Motor neuron (in vitro differentiated cells): Measurements from ENCODE around the gene ZMYND19. TPM values are rescaled to one million over a fixed set of nuclear protein-coding genes. Genes with fewer than 3 reads are reported as not detected.

Experiments used
- ATAC-seq, 8 experiments: fragments of 200-7000 bp; cut with Tn5 transposase; replicated peaks in 6 of 8; 2 replicates each; pipeline ENCODE4 v1.8.0; 2021; ENCODE audit warnings: mild to moderate bottlenecking in 8 of 8, moderate library complexity in 8 of 8
- H3K27ac ChIP-seq, 2 donors: fragments of 250-450 bp; sonication (Bioruptor Pico); 2 replicates each; pipeline ENCODE4 v1.9.0; 2021; ENCODE audit warnings: antibody characterized with exemption in 2 of 2, mild to moderate bottlenecking in 2 of 2, moderate library complexity in 1 of 2
- H3K4me1 ChIP-seq, 2 donors: fragments of 250-450 bp; sonication (Bioruptor Pico); replicated peaks in 1 of 2; 2 replicates each; pipeline ENCODE4 v1.6.1; 2021; ENCODE audit warnings: antibody characterized with exemption in 2 of 2, mild to moderate bottlenecking in 2 of 2, moderate library complexity in 1 of 2
- H3K4me3 ChIP-seq, 5 donors: fragments of 250-450 bp; sonication (Bioruptor Pico); 2 replicates each; pipeline ENCODE4 v1.9.0; 2021; ENCODE audit warnings: antibody characterized with exemption in 5 of 5, mild to moderate bottlenecking in 5 of 5, moderate library complexity in 4 of 5
- WGBS, 10 experiments: fragments of 450-650 bp; shearing (Covaris generic); methylation state at CpG; one replicate each; pipeline ENCODE4 v1.0.0; 2022; 5-methylcytosine and 5-hydroxymethylcytosine counted together
- in situ Hi-C, 9 experiments: fragments of 400-800 bp; cut with MboI; loops; one replicate each; pipeline ENCODE4 v1.15.0; 2021; ENCODE audit warnings: low sequenced_read_pairs in 9 of 9, low pct_unique_long_range_greater_than_20kb in 2 of 9; ENCODE audit not compliant: unreplicated experiment in 9 of 9
- total RNA-seq, 8 experiments: library from RNA; unstranded; fragments of 300-600 nt; gene quantifications; 2 replicates each; pipeline versions ENCODE4 v1.2.3 to v1.2.4, GENCODE V29; 2022

The ZMYND19 gene
- total RNA-seq, 8 experiments from 2014 or later: 19.6 to 45.9 (median 26.8) TPM

DNA sequence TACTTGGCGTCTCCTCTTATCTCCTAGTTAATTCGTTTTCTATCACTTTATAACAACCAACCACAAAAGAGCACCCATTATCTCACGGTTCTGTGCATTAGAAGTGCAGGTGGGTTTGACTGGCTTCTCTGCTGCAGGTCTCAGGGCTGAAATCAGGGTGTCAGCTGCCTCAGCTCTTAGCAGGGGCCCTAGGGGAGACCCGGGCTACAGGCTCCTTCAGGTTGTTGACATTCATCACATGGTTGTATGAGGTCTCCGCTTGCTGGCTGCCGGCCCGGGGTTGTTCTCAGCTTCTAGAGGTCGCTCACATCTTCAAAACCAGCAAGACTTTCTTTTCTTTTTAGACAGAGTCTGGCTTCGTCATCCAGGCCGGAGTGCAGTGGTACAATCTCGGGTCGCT is 2.9 kb upstream of the ZMYND19 start:
- in situ Hi-C loops: loop anchor here in 1 of 9 experiments (25.0 kb wide), 1 partner anchor 94 kb away; no protein-coding TSS in a partner anchor
- 69 to 100% (median 80%) methylated on average over 2 to 10 of the region's 12 CpGs; no CpG with 5 or more reads in 3 of the 10 experiments for whole genome bisulfite sequencing, 10 experiments
- H3K4me1 ChIP-seq: peaks cover 8 to 9% of the 10 kb centered on the region in 2 donors
- no peak overlapping the region for H3K27ac ChIP-seq
- no peak overlapping the region for H3K4me3 ChIP-seq
- ATAC-seq: no peak

DNA sequence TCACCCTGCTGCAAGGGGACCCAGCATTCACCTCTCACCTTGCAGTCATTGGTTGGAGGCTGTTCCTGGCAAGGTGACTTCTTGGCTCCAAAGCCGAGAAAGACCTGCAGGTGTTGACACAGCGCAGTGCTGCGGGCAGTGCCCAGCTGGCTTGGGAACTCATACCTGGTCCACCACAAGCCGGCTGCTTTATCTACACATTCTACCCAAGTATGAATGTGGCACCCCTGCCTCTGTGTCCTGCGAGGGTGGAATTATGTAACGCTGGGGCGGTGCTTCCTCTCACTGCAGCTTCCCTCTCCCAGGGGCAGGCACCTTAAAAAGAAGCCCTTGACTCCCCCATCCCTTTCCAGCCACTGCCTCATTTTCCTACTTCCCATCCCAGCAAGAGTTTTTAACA is 2.5 kb upstream of the ZMYND19 start:
- H3K4me1 ChIP-seq: peaks cover 8 to 9% of the 10 kb centered on the region in 2 donors
- H3K4me3 ChIP-seq: no peak overlapping the region
- in situ Hi-C loops: loop anchor here in 1 of 9 experiments (25.0 kb wide), 1 partner anchor 95 kb away; no protein-coding TSS in a partner anchor
- no peak overlapping the region for H3K27ac ChIP-seq
- WGBS, 10 experiments: 67 to 100% (median 92%) methylated on average over 1 to 2 of the region's 7 CpGs; no CpG with 5 or more reads in 6 of the 10 experiments
- ATAC-seq: no peak

DNA sequence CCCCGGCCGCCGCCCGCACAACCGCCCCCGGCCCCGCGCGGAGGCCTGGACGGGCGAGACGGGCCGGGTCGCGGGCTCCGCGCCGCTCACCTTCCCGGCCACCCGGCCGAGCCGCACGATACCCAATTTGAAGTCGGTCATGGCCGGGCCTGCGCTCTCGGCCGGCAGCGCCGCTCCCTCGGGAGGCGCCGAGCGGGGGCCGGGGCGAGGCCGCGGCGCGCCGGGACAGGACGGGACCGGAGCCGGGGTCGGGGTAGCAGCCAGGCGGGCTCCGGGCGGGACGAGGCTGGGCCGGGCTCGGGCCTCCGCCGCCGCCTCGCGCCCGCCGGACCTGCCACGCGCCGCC is 216 bp downstream of the ZMYND19 start:
- peak in 4 of 8 experiments; percentile 28 to 44 (median 34) for ATAC-seq
- H3K4me3 ChIP-seq: peak overlapping the region; percentile 65 to 93 (median 72)
- in situ Hi-C loops: loop anchor here in 1 of 9 experiments (25.0 kb wide), 1 partner anchor 97 kb away; no protein-coding TSS in a partner anchor
- peak overlapping the region; percentile 27 to 32 for H3K27ac ChIP-seq
- WGBS, 10 experiments: no CpG with 5 or more reads among the region's 61 CpGs
- H3K4me1 ChIP-seq: peaks cover 8 to 9% of the 10 kb centered on the region in 2 donors

DNA sequence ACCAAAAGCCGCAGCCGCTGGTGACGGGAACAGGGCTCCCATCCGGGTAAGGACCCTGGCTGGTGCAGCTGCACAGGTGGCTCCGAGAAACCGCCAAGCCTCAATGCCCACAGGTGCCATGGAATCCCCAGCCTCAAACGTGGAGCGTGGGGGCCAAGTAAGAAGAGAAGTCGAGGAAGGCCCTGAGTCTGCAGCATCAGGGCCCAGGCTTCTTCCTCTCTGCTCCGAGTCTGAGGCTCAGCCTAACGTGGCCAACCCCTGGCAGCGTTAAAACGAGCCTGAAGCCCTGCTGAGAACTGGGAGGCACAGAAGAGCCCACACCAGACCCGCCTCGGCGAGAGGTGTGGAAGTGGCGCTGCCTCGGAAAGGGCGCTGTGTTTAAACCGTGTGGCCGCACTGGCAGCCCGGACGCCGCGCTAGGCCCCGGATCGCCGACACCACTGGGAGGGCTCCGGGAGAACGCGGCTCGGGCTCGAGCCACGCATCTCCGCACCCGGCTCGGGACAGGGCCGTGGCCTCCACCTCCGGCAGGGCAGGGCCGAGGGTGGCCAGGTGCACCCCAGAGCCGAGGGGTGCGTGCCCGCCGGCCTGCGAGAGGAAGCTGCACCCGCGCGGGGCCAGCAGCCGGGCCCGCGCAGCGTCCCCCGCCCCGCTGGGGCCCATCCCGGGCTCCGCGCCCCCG is 730 bp downstream of the ZMYND19 start:
- peaks cover 8 to 9% of the 10 kb centered on the region in 2 donors for H3K4me1 ChIP-seq
- no peak overlapping the region for H3K27ac ChIP-seq
- peak overlapping the region; percentile 65 to 93 (median 72) for H3K4me3 ChIP-seq
- in situ Hi-C loops: loop anchor here in 1 of 9 experiments (25.0 kb wide), 1 partner anchor 98 kb away; no protein-coding TSS in a partner anchor
- peak in 3 of 8 experiments; percentile 5 to 18 (median 9) for ATAC-seq
- 2 to 30% (median 12%) methylated on average over 2 to 20 of the region's 58 CpGs; no CpG with 5 or more reads in 7 of the 10 experiments for WGBS, 10 experiments

DNA sequence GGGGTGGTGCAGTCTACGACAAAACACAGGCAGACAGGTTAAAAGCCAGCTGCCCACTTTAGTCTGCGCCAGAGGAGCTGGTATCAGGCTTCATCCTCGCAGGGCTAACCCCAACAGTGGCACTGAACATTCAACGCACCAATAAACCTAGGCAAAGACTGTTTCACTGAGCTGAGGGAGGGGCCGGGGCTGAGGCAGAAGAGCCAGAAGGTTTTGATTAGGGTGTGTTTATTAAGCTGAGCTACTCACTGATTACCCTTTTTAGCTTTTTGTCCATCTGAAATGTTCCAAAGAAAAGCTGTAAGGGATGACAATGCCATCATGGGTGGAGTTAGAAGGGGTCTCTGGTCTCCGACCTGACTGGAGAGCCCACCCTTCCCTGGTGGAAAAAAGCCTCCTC is 1.4 kb downstream of the ZMYND19 start:
- no peak for ATAC-seq
- whole genome bisulfite sequencing, 10 experiments: 50 to 100% (median 83%) methylated on average over 3 to 5 of the region's 6 CpGs; no CpG with 5 or more reads in 2 of the 10 experiments
- in situ Hi-C loops: loop anchor here in 1 of 9 experiments (25.0 kb wide), 1 partner anchor 98 kb away; no protein-coding TSS in a partner anchor
- Histone ChIP-seq H3K4me3 (peak overlapping the region in 3 of 5 donors; percentile 72 to 93 (median 79)), H3K27ac (no peak overlapping the region), H3K4me1 (peaks cover 8 to 9% of the 10 kb centered on the region in 2 donors)

DNA sequence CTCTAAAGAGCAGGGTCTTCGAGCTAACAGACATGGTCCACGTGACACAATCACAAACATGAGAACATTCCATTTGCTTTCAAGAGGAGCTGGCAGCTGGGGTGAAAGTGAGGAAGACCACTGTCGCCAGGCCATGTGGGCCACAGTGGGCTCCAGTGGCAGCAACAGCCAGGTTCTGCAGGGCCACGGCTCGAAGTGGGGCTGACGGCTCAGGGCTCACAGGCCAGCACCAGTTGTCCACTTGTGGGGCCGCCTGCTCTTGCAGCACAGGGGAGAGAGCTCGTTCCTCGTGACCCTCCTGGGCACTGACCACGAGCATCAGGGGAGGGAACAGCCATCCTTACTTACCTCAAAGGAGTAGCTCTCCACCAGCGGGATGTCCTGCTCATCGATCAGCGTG is 2.0 kb downstream of the ZMYND19 start:
- 65 to 100% (median 85%) methylated on average over 2 to 5 of the region's 13 CpGs; no CpG with 5 or more reads in 4 of the 10 experiments for WGBS, 10 experiments
- no peak overlapping the region for H3K4me3 ChIP-seq
- ATAC-seq: no peak
- in situ Hi-C loops: loop anchor here in 1 of 9 experiments (25.0 kb wide), 1 partner anchor 99 kb away; no protein-coding TSS in a partner anchor
- H3K27ac ChIP-seq: no peak overlapping the region
- H3K4me1 ChIP-seq: peaks cover 8 to 9% of the 10 kb centered on the region in 2 donors

DNA sequence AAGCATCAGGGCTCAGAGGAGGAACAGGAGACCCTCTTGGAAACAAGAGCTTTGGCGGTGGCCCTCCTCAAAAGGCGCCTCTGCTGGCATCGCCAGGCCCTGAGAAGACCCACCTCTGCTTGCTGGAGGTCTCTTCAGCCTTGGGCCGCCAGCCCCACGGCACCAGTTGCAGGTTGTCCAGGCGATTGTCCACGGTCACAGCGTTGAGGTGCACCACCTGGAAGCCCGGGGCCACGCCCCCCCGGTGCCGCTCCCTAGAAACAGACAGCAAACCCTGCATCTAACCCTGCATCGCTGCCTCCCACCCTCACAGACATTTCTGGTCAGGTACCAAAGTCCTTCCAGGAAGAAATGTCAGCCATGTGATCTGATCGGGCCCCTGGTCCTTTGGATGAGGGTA is 3.5 kb downstream of the ZMYND19 start:
- H3K27ac ChIP-seq: no peak overlapping the region
- H3K4me3 ChIP-seq: no peak overlapping the region
- in situ Hi-C loops: loop anchor here in 1 of 9 experiments (25.0 kb wide), 1 partner anchor 100 kb away; no protein-coding TSS in a partner anchor
- no peak for ATAC-seq
- H3K4me1 ChIP-seq: peaks cover 8 to 9% of the 10 kb centered on the region in 2 donors
- 79 to 100% (median 100%) methylated on average over 1 to 8 of the region's 14 CpGs; no CpG with 5 or more reads in 5 of the 10 experiments for WGBS, 10 experiments

DNA sequence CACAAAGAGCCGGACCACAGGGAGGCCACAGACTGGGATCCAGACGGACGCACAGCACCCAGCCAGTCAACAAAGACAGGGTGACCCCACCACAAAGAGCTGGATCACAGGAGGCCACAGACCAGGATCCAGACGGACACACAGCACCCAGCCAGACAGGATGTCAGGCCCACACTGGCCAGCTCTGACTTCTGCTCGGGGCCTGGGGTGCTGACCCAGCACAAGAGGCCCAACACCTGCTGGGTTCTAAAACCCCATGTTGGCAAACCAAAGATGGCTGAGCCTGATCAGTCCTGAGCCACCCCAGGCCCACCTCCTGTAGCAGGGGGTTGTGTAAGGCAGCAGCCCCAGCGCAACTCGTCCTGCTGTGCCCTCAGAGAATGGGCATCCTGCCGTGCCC is 6.4 kb downstream of the ZMYND19 start:
- ATAC-seq: no peak
- in situ Hi-C loops: loop anchor here in 1 of 9 experiments (25.0 kb wide), 1 partner anchor 103 kb away; no protein-coding TSS in a partner anchor
- WGBS, 10 experiments: 80 to 100% (median 100%) methylated on average over 1 to 2 of the region's 8 CpGs; no CpG with 5 or more reads in 5 of the 10 experiments

DNA sequence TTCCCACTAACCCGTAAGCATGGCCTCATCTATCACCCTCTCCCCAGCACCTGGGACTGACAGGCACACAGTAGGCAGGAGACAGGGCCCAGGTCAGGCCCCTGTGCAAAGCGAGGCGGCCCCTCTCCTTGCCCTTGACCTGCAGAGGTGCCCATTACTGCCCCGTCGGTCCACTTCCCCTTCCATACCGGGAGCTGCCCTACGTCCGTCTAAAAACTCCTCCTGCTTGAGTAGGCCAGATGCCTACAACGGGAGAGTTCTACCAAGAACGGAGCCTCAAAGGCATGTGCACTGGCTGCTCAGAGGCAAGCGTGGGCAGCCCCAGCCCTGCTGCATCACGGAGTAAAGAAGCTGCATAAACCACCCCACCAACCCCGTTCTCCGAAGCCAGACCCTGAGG is 7.0 kb downstream of the ZMYND19 start:
- Histone ChIP-seq H3K4me3 (no peak overlapping the region), H3K4me1 (peaks cover 0 to 4% of the 10 kb centered on the region in 2 donors), H3K27ac (no peak overlapping the region)
- 56 to 84% (median 84%) methylated on average over 1 to 8 of the region's 14 CpGs; no CpG with 5 or more reads in 7 of the 10 experiments for WGBS, 10 experiments
- in situ Hi-C loops: loop anchor here in 1 of 9 experiments (25.0 kb wide), 1 partner anchor 104 kb away; no protein-coding TSS in a partner anchor
- no peak for ATAC-seq

More for the DNA sequence above, 6.4 kb downstream of the ZMYND19 start:
- Histone ChIP-seq H3K4me1 (peaks cover 3% of the 10 kb centered on the region in 2 donors), H3K27ac (no peak overlapping the region), H3K4me3 (no peak overlapping the region)

DNA sequence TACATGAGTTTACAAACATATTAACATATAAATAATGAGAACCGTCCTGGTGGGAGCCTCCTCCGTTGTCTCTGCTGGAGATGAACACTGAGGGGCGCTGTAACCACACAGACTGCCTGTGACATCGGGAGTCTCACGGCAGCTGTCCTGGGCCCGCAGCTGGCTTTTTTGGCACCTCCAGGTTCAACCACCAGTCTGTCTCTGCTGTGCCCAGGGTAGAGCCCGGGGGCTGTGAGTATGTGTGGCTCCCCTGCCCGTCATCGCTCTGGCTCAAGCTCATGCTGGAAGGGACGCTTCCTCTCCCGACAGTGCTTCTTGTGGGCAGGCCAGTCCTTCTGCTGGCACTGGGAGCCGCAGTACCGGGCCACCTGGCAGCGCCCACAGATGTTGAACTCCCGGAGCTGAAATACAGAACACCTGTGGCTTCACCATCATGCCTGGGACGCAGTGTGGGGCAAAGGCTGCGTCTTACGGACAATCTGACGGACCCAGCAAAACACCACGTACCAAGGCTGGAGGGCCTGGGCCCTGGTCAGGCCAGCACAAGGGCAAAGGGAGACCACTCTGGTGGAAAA is 7.9 kb downstream of the ZMYND19 start:
- no peak for ATAC-seq
- Histone ChIP-seq H3K4me1 (peaks cover 5 to 7% of the 10 kb centered on the region in 2 donors), H3K27ac (no peak overlapping the region), H3K4me3 (no peak overlapping the region)
- in situ Hi-C loops: loop anchor here in 1 of 9 experiments (25.0 kb wide), 1 partner anchor 105 kb away; no protein-coding TSS in a partner anchor
- WGBS, 10 experiments: 75 to 93% (median 80%) methylated on average over 2 to 11 of the region's 20 CpGs; no CpG with 5 or more reads in 6 of the 10 experiments

DNA sequence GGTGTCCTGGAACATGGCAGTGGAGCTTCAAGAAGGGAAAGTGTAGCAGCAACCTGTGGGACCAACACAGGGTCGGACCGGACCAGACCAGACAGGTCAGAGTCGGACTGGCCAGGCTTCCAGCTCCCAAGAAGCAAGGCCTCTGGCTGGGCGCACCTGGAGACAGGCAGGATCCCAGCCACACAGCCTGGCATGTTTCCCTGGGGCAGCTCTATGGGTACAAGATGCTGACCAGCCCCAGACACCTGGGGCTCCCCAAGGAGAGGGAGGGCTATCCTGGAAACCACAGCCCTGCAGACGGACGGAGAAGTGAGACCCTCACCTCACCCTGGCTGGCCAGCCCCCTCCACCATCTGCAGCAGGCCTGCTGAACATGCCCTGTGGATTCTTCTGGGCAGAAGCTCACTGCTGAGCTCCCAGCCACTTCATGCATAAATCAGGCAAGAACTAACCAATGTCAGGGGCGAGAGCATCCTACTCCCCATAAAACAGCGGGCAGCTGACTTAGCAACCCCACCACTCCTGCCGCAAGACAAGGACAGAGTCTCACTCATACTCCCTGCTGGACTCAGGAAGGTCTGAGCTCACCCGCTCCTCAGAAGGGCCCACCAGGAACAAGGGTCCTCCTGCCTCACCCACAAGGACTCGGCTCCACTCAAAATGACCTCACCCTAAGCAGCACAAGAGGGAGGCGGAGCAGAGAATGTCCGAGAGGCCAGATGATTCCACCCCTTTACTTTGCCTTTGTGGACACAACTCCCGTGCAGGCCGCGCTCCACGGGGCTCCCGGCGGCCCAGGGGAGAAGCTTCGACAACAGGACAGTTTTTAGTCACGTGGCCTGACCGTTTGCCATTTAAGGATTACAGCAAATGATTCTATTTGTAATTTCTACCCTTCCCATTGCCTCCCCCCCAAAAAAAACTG is 8.7 kb downstream of the ZMYND19 start:
- H3K27ac ChIP-seq: no peak overlapping the region
- H3K4me3 ChIP-seq: no peak overlapping the region
- no peak for ATAC-seq
- H3K4me1 ChIP-seq: peaks cover 12 to 15% of the 10 kb centered on the region in 2 donors
- in situ Hi-C loops: loop anchor here in 1 of 9 experiments (25.0 kb wide), 1 partner anchor 106 kb away; no protein-coding TSS in a partner anchor
- 73 to 100% (median 97%) methylated on average over 1 to 11 of the region's 22 CpGs; no CpG with 5 or more reads in 3 of the 10 experiments for WGBS, 10 experiments

DNA sequence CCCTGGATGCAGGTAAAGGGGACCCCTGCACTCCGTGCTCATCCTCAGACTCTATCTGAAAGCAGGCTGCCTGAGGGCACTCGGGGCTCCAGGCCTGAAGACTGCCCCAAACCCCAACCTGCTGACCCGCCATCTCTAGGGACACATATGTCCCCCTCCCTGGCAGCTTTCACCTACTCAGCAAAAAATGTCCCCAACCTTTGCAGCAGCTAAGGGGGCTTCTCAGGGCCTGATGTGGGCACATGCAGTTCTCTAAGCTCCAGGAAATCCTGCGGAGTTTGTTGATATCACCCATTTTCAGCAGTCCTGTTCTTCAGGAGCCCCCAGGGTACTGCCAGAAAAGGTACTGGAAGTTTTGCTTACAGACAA is 9.4 kb downstream of the ZMYND19 start:
- no peak overlapping the region for H3K4me3 ChIP-seq
- H3K4me1 ChIP-seq: peaks cover 18 to 22% of the 10 kb centered on the region in 2 donors
- ATAC-seq: no peak
- in situ Hi-C loops: loop anchor here in 1 of 9 experiments (25.0 kb wide), 1 partner anchor 106 kb away; no protein-coding TSS in a partner anchor
- 80 to 100% (median 92%) methylated on average over 1 to 3 of the region's 4 CpGs; no CpG with 5 or more reads in 6 of the 10 experiments for WGBS, 10 experiments
- H3K27ac ChIP-seq: no peak overlapping the region
